Measurements from ENCODE around the gene PALMD. TPM values are rescaled to one million over a fixed set of nuclear protein-coding genes. Genes with fewer than 3 reads are reported as not detected.

PALMD gene
- total and polyA plus RNA-seq, 2 of the 8 experiments (the other 6 are each of a cell fraction or from before 2014, with no cell fraction given): not detected

DNA sequence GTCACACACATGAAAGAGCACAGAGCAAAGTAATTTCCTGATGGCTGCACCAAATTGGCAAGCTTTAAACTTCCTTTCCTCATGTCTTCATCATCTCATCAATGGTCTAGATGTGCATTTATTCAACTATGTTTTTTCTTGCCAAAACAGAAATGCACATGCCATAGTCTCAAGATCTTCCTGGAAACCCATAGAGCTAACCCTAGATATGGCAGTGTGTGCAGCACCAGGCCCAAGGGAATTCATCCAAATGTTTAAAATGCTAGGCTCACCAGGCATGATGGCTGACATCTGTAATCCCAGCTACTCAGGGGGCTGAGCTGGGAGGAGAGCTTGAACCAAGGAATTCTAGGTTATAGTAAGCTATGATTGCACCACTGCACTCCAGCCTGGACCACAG, 31.2 kb upstream of the PALMD start (continued):
- TF ChIP-seq YY1 (IDR thresholded peaks at IDR 0.05; ENCODE audit: low read depth, low read length): no peak

DNA sequence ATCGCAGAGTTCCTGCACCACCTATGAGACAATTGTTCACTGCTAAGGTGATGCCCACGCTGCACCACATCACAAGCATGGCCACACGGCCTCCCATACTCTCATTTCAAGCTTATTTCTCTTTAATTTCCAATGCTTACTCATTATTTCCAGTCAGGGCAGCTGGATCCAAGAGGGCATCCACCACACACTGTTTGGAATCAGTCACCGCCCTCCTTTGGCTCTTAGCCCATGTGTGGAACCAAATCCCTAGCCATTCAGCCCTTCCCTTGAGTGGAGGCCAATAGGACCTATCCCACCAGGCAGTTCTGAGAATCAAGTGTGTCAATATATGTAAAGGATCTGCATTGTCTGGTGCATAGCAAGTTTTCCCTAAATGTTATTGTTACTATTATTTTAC, 26.3 kb upstream of the PALMD start:
- H4K5ac ChIP-seq (ENCODE audit: insufficient read length, low read depth, low read length): no peak overlapping the region
- no peak overlapping the region for H2BK5ac ChIP-seq (ENCODE audit: low read depth, low read length)
- H3K79me1 ChIP-seq (ENCODE audit: low read depth, low read length): no peaks in the 10 kb centered on the region
- H3K4me1 ChIP-seq (replicated peaks in 1 of 4; ENCODE audit: control insufficient read depth in 3 of 4, insufficient read depth in 4 of 4, low read length in 3 of 4): no peaks in the 10 kb centered on the region
- H3K36me3 ChIP-seq (ENCODE audit: control insufficient read depth in 2 of 4, insufficient read depth in 4 of 4, low read length in 3 of 4): no peaks in the 10 kb centered on the region
- H3K23ac ChIP-seq (ENCODE audit: insufficient read length): no peak overlapping the region
- POLR2A ChIA-PET (ENCODE audit: partially characterized antibody): no interaction called here
- H3K14ac ChIP-seq (ENCODE audit: insufficient read length): no peak overlapping the region
- WGBS, 2 experiments (ENCODE audit: extremely low coverage in 1 of 2, insufficient coverage in 1 of 2, insufficient read length in 1 of 2, insufficient replicate concordance in 2 of 2, low coverage in 1 of 2, low lambda C conversion rate in 2 of 2, missing lambda C conversion rate in 1 of 2): 90% methylated on average over 4 of the region's 4 CpGs; no CpG with 5 or more reads in 1 of the 2 experiments
- no peak overlapping the region for H2AFZ ChIP-seq (ENCODE audit: low read length)
- H3K79me2 ChIP-seq (ENCODE audit: control insufficient read depth in 1 of 2, insufficient read depth in 2 of 2, low read length in 2 of 2): no peaks in the 10 kb centered on the region
- H2BK120ac ChIP-seq (replicated peaks; ENCODE audit: low read depth, low read length): no peak overlapping the region
- H4K91ac ChIP-seq (replicated peaks; ENCODE audit: insufficient read length, low read length): no peak overlapping the region
- H2BK15ac ChIP-seq (ENCODE audit: low read length): no peak overlapping the region
- no peak overlapping the region for H4K8ac ChIP-seq (ENCODE audit: extremely low read depth, insufficient read depth, low read length)
- no peak overlapping the region for H2BK12ac ChIP-seq (ENCODE audit: low read depth, low read length)
- no peak overlapping the region for H3K18ac ChIP-seq (ENCODE audit: extremely low read depth, low read length)
- DNase-seq (ENCODE audit: low read depth in 1 of 2, low spot score in 2 of 2): no peak
- H3K27me3 ChIP-seq (replicated peaks in 1 of 4; ENCODE audit: control insufficient read depth in 3 of 4, extremely low read depth in 1 of 4, insufficient read depth in 3 of 4, low read length in 3 of 4): no peaks in the 10 kb centered on the region
- no peak overlapping the region for H2BK20ac ChIP-seq (ENCODE audit: low read length)
- H4K20me1 ChIP-seq (replicated peaks in 1 of 2; ENCODE audit: control insufficient read depth in 1 of 2, insufficient read depth in 2 of 2, low read length in 2 of 2): no peaks in the 10 kb centered on the region
- H3K9ac ChIP-seq (replicated peaks in 1 of 4; ENCODE audit: extremely low read depth in 1 of 4, low read depth in 3 of 4, low read length in 3 of 4): no peak overlapping the region
- no peak overlapping the region for H3K56ac ChIP-seq (replicated peaks; ENCODE audit: insufficient read length, low read depth, low read length)
- no peaks in the 10 kb centered on the region for H3K9me3 ChIP-seq (ENCODE audit: insufficient read depth in 2 of 2, low read depth in 1 of 2, low read length in 1 of 2)
- H3K4me3 ChIP-seq (ENCODE audit: extremely low read depth in 1 of 4, insufficient read depth in 2 of 4, low read depth in 3 of 4, low read length in 4 of 4): no peak overlapping the region
- no peak overlapping the region for H3K4me2 ChIP-seq (ENCODE audit: insufficient read depth in 1 of 2, low read depth in 2 of 2, low read length in 2 of 2)
- H3K23me2 ChIP-seq (ENCODE audit: low read depth, low read length): no peaks in the 10 kb centered on the region
- no peak overlapping the region for H3K27ac ChIP-seq (ENCODE audit: low read depth, low read length)
- FAIRE-seq: no peak
- H3K4ac ChIP-seq (replicated peaks; ENCODE audit: insufficient read length, low read depth, low read length): no peak overlapping the region
- CTCF ChIA-PET (ENCODE audit: partially characterized antibody): no interaction called here
- H2AK5ac ChIP-seq (ENCODE audit: low read depth, low read length): no peak overlapping the region
- TF ChIP-seq TEAD4 (IDR thresholded peaks at IDR 0.05; ENCODE audit: low read depth, low read length) (no peak), HDAC6 (IDR thresholded peaks at IDR 0.05; ENCODE audit: low read depth, low read length) (no peak), RNF2 (IDR thresholded peaks at IDR 0.05; ENCODE audit: borderline replicate concordance, low read depth, low read length, missing control alignments, poor library complexity, severe bottlenecking) (no peak), POU5F1 (IDR thresholded peaks at IDR 0.05; ENCODE audit: low read depth, low read length) (no peak), GTF2F1 (IDR thresholded peaks at IDR 0.05; ENCODE audit: borderline replicate concordance, low read depth, low read length) (no peak), JUND (IDR thresholded peaks at IDR 0.05; ENCODE audit: low read length) (no peak), MAFK (IDR thresholded peaks at IDR 0.05; ENCODE audit: low read depth, low read length) (no peak), CEBPB (IDR thresholded peaks at IDR 0.05; ENCODE audit: low read depth, low read length) (no peak), EZH2 (IDR thresholded peaks at IDR 0.05; ENCODE audit: low read depth, low read length, severe bottlenecking) (no peak)
- TF ChIP-seq, protein P1, sequence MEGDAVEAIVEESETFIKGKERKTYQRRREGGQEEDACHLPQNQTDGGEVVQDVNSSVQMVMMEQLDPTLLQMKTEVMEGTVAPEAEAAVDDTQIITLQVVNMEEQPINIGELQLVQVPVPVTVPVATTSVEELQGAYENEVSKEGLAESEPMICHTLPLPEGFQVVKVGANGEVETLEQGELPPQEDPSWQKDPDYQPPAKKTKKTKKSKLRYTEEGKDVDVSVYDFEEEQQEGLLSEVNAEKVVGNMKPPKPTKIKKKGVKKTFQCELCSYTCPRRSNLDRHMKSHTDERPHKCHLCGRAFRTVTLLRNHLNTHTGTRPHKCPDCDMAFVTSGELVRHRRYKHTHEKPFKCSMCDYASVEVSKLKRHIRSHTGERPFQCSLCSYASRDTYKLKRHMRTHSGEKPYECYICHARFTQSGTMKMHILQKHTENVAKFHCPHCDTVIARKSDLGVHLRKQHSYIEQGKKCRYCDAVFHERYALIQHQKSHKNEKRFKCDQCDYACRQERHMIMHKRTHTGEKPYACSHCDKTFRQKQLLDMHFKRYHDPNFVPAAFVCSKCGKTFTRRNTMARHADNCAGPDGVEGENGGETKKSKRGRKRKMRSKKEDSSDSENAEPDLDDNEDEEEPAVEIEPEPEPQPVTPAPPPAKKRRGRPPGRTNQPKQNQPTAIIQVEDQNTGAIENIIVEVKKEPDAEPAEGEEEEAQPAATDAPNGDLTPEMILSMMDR (IDR thresholded peaks at IDR 0.05; ENCODE audit: control extremely low read depth in 1 of 3, insufficient read depth in 1 of 3, low read depth in 1 of 3, low read length in 3 of 3): no peak
